Skin of body (tissue), 2 donors: ENCODE data around the gene ATPAF1. TPM values are rescaled to one million over a fixed set of nuclear protein-coding genes. Genes with fewer than 3 reads are reported as not detected.
"Not testable (repeated sequence)": the region's sequence is repeated elsewhere in the genome, so short reads cannot be mapped to it uniquely, and the experiment has no call there.

ENCODE experiments used
- DNase-seq: peaks from one replicate; lab custom pipeline; 2025; lab: John Stamatoyannopoulos, UW
- total RNA-seq: library from RNA; depleted of rRNA; stranded (reverse); fragments of >200 nt; gene quantifications from one replicate; pipeline ENCODE4 v1.2.3, GENCODE V29; 2014

The ATPAF1 gene
- total RNA-seq, 1 donor from 2014 or later, result 30.3 TPM

GRCh38 chr1:46681333-46682034, 13.3 kb upstream of the ATPAF1 start:
- DNase-seq, result no peak

- no peak for DNase-seq
Observed at GRCh38 chr1:46679789-46680573, 11.8 kb upstream of the ATPAF1 start.

GRCh38 chr1:46677339-46677738, 9.2 kb upstream of the ATPAF1 start:
- DNase-seq, result no peak

- no peak for DNase-seq
Observed at GRCh38 chr1:46676531-46676930, 8.4 kb upstream of the ATPAF1 start.

GRCh38 chr1:46675549-46676314, 7.6 kb upstream of the ATPAF1 start:
- no peak for DNase-seq

GRCh38 chr1:46673749-46674182, 5.6 kb upstream of the ATPAF1 start:
- no peak for DNase-seq

GRCh38 chr1:46672696-46673095, 4.5 kb upstream of the ATPAF1 start:
- no peak for DNase-seq

- no peak for DNase-seq
Observed at GRCh38 chr1:46671554-46671953, 3.4 kb upstream of the ATPAF1 start, which contains the start of gene TEX38. Gene TEX38 (plus strand): TSS chr1:46671854. CDS start chr1:46671935, 81 bp downstream.

- no peak for DNase-seq
Observed at GRCh38 chr1:46670134-46670533, 2.0 kb upstream of the ATPAF1 start.

GRCh38 chr1:46665983-46666382, 2.2 kb downstream of the ATPAF1 start:
- no peak for DNase-seq

GRCh38 chr1:46662919-46663318, 5.2 kb downstream of the ATPAF1 start:
- not testable (repeated sequence) for DNase-seq

GRCh38 chr1:46660116-46660515, 8.0 kb downstream of the ATPAF1 start:
- DNase-seq, result not testable (repeated sequence)

- DNase-seq, result no peak
Observed at GRCh38 chr1:46659307-46659870, 8.8 kb downstream of the ATPAF1 start.

GRCh38 chr1:46657775-46658174, 10.4 kb downstream of the ATPAF1 start:
- DNase-seq, result no peak

- no peak for DNase-seq
Observed at GRCh38 chr1:46656643-46657042, 11.5 kb downstream of the ATPAF1 start.

GRCh38 chr1:46655848-46656247, 12.3 kb downstream of the ATPAF1 start:
- no peak for DNase-seq

- not testable (repeated sequence) for DNase-seq
Observed at GRCh38 chr1:46654698-46655097, 13.5 kb downstream of the ATPAF1 start.

GRCh38 chr1:46654012-46654411, 14.2 kb downstream of the ATPAF1 start:
- no peak for DNase-seq

GRCh38 chr1:46653405-46653958, 14.7 kb downstream of the ATPAF1 start:
- DNase-seq, result peak; percentile 2

GRCh38 chr1:46652321-46653100, 15.7 kb downstream of the ATPAF1 start:
- DNase-seq, result no peak
